ENCODE data around the gene MRPL49.

DNA sequence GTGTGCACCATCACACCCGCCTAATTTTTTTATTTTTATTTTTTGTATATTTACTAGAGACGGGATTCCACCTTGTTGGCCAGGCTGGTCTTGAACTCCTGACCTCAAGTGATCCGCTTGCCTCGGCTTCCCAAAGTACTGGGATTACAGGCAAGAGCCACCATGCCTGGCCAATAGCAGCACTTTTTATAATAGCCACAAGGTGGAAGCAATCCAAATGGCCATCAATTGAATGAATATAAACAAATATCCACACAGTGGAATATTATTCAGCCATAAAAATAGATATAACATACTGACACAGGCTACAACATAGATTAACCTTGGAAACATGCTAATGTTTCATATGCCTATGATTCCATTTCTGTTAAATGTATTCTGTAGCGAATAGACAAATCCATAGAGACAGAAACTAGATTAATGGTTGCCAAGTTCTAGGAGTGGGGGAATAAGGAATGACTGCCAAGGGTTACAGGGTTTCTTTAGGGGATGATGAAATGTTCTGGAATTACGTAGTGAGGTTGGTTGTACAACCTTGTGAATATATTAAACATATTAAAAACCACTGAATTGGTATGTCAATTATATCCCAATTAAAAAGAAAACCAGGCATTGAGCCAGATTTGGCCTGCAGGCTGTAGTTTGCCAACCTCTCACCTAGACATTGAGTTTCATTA, 21.3 kb upstream of the MRPL49 start:
- TF ChIP-seq, protein P1, sequence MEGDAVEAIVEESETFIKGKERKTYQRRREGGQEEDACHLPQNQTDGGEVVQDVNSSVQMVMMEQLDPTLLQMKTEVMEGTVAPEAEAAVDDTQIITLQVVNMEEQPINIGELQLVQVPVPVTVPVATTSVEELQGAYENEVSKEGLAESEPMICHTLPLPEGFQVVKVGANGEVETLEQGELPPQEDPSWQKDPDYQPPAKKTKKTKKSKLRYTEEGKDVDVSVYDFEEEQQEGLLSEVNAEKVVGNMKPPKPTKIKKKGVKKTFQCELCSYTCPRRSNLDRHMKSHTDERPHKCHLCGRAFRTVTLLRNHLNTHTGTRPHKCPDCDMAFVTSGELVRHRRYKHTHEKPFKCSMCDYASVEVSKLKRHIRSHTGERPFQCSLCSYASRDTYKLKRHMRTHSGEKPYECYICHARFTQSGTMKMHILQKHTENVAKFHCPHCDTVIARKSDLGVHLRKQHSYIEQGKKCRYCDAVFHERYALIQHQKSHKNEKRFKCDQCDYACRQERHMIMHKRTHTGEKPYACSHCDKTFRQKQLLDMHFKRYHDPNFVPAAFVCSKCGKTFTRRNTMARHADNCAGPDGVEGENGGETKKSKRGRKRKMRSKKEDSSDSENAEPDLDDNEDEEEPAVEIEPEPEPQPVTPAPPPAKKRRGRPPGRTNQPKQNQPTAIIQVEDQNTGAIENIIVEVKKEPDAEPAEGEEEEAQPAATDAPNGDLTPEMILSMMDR (IDR thresholded peaks at IDR 0.05): no peak
- TF ChIP-seq POLR2A (IDR thresholded peaks at IDR 0.05; ENCODE audit: low read depth): no peak
